H1 (cell line): ENCODE measurements around the gene PPFIA4. TPM values are rescaled to one million over a fixed set of nuclear protein-coding genes. Genes with fewer than 3 reads are reported as not detected.

Experiments used
- CTCF ChIA-PET: fragments of 300-600 bp; sonication (Branson Sonifier 250); formaldehyde crosslinking; loops from one replicate; lab custom pipeline; 2021; ENCODE audit not compliant: partially characterized antibody; lab: Charles Lee
- POLR2A ChIA-PET: fragments of 300-600 bp; sonication (Branson Sonifier 250); formaldehyde crosslinking; loops from one replicate; lab custom pipeline; 2021; ENCODE audit warnings: inconsistent platforms; ENCODE audit not compliant: partially characterized antibody; lab: Charles Lee
- DNase-seq, 2 experiments: peaks; one replicate each; pipeline versions ENCODE4 v3.0.0 to v3.0.0-alpha.2; 2010 to 2022; ENCODE audit warnings: low spot score in 2 of 2, low read depth in 1 of 2, mixed read lengths in 1 of 2
- FAIRE-seq: peaks from 2 replicates; lab custom pipeline; 2011; peaks lifted over from hg19 to GRCh38; lab: Jason Lieb, UNC
- H2AFZ ChIP-seq: 2 replicates; pipeline ENCODE4 v1.8.1; 2012; ENCODE audit warnings: low read length, inconsistent platforms
- H2AK5ac ChIP-seq: 2 replicates; pipeline ENCODE4 v1.6.1; 2013; ENCODE audit warnings: low read depth, low read length
- H2BK120ac ChIP-seq: replicated peaks from 2 replicates; pipeline ENCODE3; 2013; ENCODE audit warnings: low read depth, low read length, inconsistent platforms
- H2BK12ac ChIP-seq: 2 replicates; pipeline ENCODE4 v1.6.1; 2013; ENCODE audit warnings: low read depth, low read length
- H2BK15ac ChIP-seq: 2 replicates; pipeline ENCODE4 v1.6.1; 2013; ENCODE audit warnings: low read length
- H2BK20ac ChIP-seq: 2 replicates; pipeline ENCODE4 v1.6.1; 2013; ENCODE audit warnings: low read length
- H2BK5ac ChIP-seq: 2 replicates; pipeline ENCODE4 v1.6.1; 2013; ENCODE audit warnings: low read depth, low read length
- H3K14ac ChIP-seq: 2 replicates; pipeline ENCODE4 v1.6.1; 2013; ENCODE audit warnings: inconsistent platforms; ENCODE audit not compliant: insufficient read length
- H3K18ac ChIP-seq: 2 replicates; pipeline ENCODE4 v1.6.1; 2013; ENCODE audit warnings: low read length; ENCODE audit errors: extremely low read depth
- H3K23ac ChIP-seq: 2 replicates; pipeline ENCODE4 v1.6.1; 2013; ENCODE audit warnings: inconsistent platforms; ENCODE audit not compliant: insufficient read length
- H3K23me2 ChIP-seq: 2 replicates; pipeline ENCODE4 v1.6.1; 2013; ENCODE audit warnings: low read depth, low read length
- H3K27ac ChIP-seq: 2 replicates; pipeline ENCODE4 v1.6.1; 2011; ENCODE audit warnings: low read depth, low read length, inconsistent platforms
- H3K27me3 ChIP-seq, 4 experiments: replicated peaks in 1 of 4; 1 replicate in 1 of 4; 2 replicates in 3 of 4; pipeline versions ENCODE4 v1.6.1 to v1.8.1; 2011 to 2013; ENCODE audit warnings: low read length in 3 of 4, mild to moderate bottlenecking in 3 of 4, inconsistent platforms in 2 of 4, mixed read lengths in 2 of 4, moderate library complexity in 1 of 4; ENCODE audit not compliant: control insufficient read depth in 3 of 4, insufficient read depth in 3 of 4; ENCODE audit errors: extremely low read depth in 1 of 4
- H3K36me3 ChIP-seq, 4 experiments: 2 replicates each; pipeline versions ENCODE4 v1.6.1 to v1.8.1; 2011 to 2013; ENCODE audit warnings: mild to moderate bottlenecking in 4 of 4, low read length in 3 of 4, moderate library complexity in 2 of 4, control low read depth in 1 of 4, inconsistent platforms in 1 of 4; ENCODE audit not compliant: insufficient read depth in 4 of 4, control insufficient read depth in 2 of 4
- H3K4ac ChIP-seq: replicated peaks from 2 replicates; pipeline ENCODE3; 2013; ENCODE audit warnings: low read length, low read depth, mixed read lengths, inconsistent platforms; ENCODE audit not compliant: insufficient read length
- H3K4me1 ChIP-seq, 4 experiments: replicated peaks in 1 of 4; 1 replicate in 1 of 4; 2 replicates in 3 of 4; pipeline versions ENCODE4 v1.6.1 to v1.8.1; 2011 to 2013; ENCODE audit warnings: low read length in 3 of 4, inconsistent platforms in 2 of 4, mixed read lengths in 1 of 4; ENCODE audit not compliant: insufficient read depth in 4 of 4, control insufficient read depth in 3 of 4
- H3K4me2 ChIP-seq, 2 experiments: 2 replicates each; pipeline versions ENCODE4 v1.6.1 to v1.8.1; 2011 to 2013; ENCODE audit warnings: low read depth in 2 of 2, low read length in 2 of 2, control low read depth in 1 of 2, inconsistent platforms in 1 of 2, mild to moderate bottlenecking in 1 of 2; ENCODE audit not compliant: insufficient read depth in 1 of 2
- H3K4me3 ChIP-seq, 4 experiments: fragments of 200-600, 300-600 bp in 1 of 4; sonication (generic), shearing (Covaris generic), sonication (Bioruptor Twin) in 1 of 4; 2 replicates each; pipeline versions ENCODE4 v1.5.1 to v1.8.1; 2011 to 2016; ENCODE audit warnings: low read length in 4 of 4, low read depth in 3 of 4, control low read depth in 2 of 4, inconsistent platforms in 2 of 4, mild to moderate bottlenecking in 2 of 4, mixed read lengths in 1 of 4, moderate library complexity in 1 of 4; ENCODE audit not compliant: insufficient read depth in 2 of 4; ENCODE audit errors: extremely low read depth in 1 of 4
- H3K56ac ChIP-seq: replicated peaks from 2 replicates; pipeline ENCODE3; 2013; ENCODE audit warnings: low read depth, mild to moderate bottlenecking, mixed read lengths, low read length, inconsistent platforms; ENCODE audit not compliant: insufficient read length
- H3K79me1 ChIP-seq: 2 replicates; pipeline ENCODE4 v1.6.1; 2013; ENCODE audit warnings: low read depth, low read length, control low read depth
- H3K79me2 ChIP-seq, 2 experiments: 2 replicates each; pipeline versions ENCODE4 v1.6.1 to v1.8.1; 2012 to 2013; ENCODE audit warnings: low read length in 2 of 2, mild to moderate bottlenecking in 2 of 2, inconsistent platforms in 1 of 2; ENCODE audit not compliant: insufficient read depth in 2 of 2, control insufficient read depth in 1 of 2
- H3K9ac ChIP-seq, 4 experiments: replicated peaks in 1 of 4; 1 replicate in 1 of 4; 2 replicates in 3 of 4; pipeline versions ENCODE4 v1.6.1 to v1.8.1; 2011 to 2013; ENCODE audit warnings: low read depth in 3 of 4, low read length in 3 of 4, control low read depth in 2 of 4, mild to moderate bottlenecking in 2 of 4, moderate library complexity in 2 of 4, inconsistent platforms in 1 of 4; ENCODE audit errors: extremely low read depth in 1 of 4
- H3K9me3 ChIP-seq, 2 experiments: 2 replicates each; pipeline versions ENCODE4 v1.6.1 to v1.8.1; 2012 to 2013; ENCODE audit warnings: mild to moderate bottlenecking in 2 of 2, moderate library complexity in 2 of 2, control low read depth in 1 of 2, inconsistent platforms in 1 of 2, low read depth in 1 of 2, low read length in 1 of 2, mixed read lengths in 1 of 2; ENCODE audit not compliant: insufficient read depth in 2 of 2
- H4K20me1 ChIP-seq, 2 experiments: replicated peaks in 1 of 2; 2 replicates each; pipeline versions ENCODE3 to v1.8.1; 2011 to 2013; ENCODE audit warnings: inconsistent platforms in 2 of 2, low read length in 2 of 2, mild to moderate bottlenecking in 1 of 2; ENCODE audit not compliant: insufficient read depth in 2 of 2, control insufficient read depth in 1 of 2
- H4K5ac ChIP-seq: 2 replicates; pipeline ENCODE4 v1.6.1; 2013; ENCODE audit warnings: low read length, low read depth, mixed read lengths, inconsistent platforms; ENCODE audit not compliant: insufficient read length
- H4K8ac ChIP-seq: 2 replicates; pipeline ENCODE4 v1.8.0; 2013; ENCODE audit warnings: mild to moderate bottlenecking, moderate library complexity, low read length, inconsistent platforms; ENCODE audit not compliant: insufficient read depth; ENCODE audit errors: extremely low read depth
- H4K91ac ChIP-seq: replicated peaks from 2 replicates; pipeline ENCODE3; 2013; ENCODE audit warnings: low read length, mixed read lengths, inconsistent platforms; ENCODE audit not compliant: insufficient read length
- BACH1 ChIP-seq: IDR thresholded peaks from 2 replicates; pipeline ENCODE4 v1.6.1; 2012; ENCODE audit warnings: low read length, improper control_type of control experiment
- CBX8 ChIP-seq: fragments of 300-800, 300-1000 bp; sonication (generic); IDR thresholded peaks from 2 replicates; pipeline ENCODE4 v1.7.1; 2016; ENCODE audit warnings: low read depth, low read length, borderline replicate concordance
- JUND ChIP-seq: IDR thresholded peaks from 2 replicates; pipeline ENCODE4 v1.6.1; 2011; ENCODE audit warnings: mild to moderate bottlenecking, improper control_type of control experiment, low read length
- WGBS, 2 experiments: shearing (Covaris generic) in 1 of 2; methylation state at CpG; one replicate each; pipeline versions ENCODE4 v1.1.6 to v1.1.7; 2013 to 2015; ENCODE audit warnings: low lambda C conversion rate in 2 of 2, mixed read lengths in 2 of 2, inconsistent platforms in 1 of 2, low coverage in 1 of 2, missing lambda C conversion rate in 1 of 2; ENCODE audit not compliant: insufficient replicate concordance in 2 of 2, insufficient coverage in 1 of 2, insufficient read length in 1 of 2; ENCODE audit errors: extremely low coverage in 1 of 2, missing lambda C conversion rate in 1 of 2; 5-methylcytosine and 5-hydroxymethylcytosine counted together
- polyA plus RNA-seq, 7 experiments: library from polyadenylated mRNA; depleted of rRNA in 3 of 7; stranded (reverse) in 5 of 7; unstranded in 2 of 7; fragments of >200 nt in 5 of 7; fragments of 200-250 nt in 2 of 7; gene quantifications; 1 replicate in 5 of 7; 2 replicates in 1 of 7; 4 replicates in 1 of 7; pipeline versions ENCODE4 v1.2.1 to v1.2.3, GENCODE V29; 2011 to 2013; ENCODE audit warnings: missing spikeins in 2 of 7, mixed read lengths in 2 of 7
- total RNA-seq: library from RNA; stranded (reverse); fragmentation: NEBNext Ultra II Directional; extraction: Animal tissue kit (Norgen Biotek cat#: 25700); gene quantifications from 2 replicates; pipeline ENCODE4 v1.2.1, GENCODE V29; 2021

PPFIA4 gene
- total and polyA plus RNA-seq, 2 of the 8 experiments (the other 6 are each of a cell fraction or from before 2014, with no cell fraction given), result 9.0 to 9.9 TPM

DNA sequence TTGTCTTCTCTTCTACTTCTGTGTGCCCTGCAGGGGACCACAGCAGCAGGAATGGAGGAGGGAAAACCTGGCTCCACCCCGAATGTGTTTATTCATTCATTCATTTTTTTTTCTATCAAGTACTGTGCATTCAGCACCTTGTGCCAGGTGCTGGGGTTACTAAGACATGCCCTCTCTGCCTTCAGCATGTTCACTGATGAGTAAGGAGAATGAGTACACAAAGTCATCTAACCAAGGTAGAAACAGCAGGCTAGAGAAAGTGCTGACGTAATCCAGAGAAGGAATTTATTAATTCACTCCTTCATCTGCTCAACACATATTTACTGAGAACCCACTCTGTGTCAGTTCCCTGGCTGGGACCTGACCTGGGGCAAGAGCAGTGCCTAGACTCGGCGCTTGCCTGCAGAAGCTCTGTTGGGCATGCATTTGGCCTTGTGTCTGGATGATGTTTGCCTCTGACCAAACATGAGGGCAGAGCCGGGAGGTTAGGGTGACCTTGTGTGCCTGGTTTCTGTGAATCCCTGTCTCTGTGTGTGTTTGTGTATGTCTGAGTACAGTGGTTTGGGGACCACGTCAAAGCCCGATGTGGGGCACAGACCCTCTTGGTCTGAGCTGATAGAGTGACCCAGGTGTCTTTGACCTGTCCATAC is 62.8 kb downstream of the PPFIA4 start:
- Histone ChIP-seq H4K91ac (no peak overlapping the region), H3K18ac (no peak overlapping the region), H2AFZ (no peak overlapping the region), H4K20me1 (no peaks in the 10 kb centered on the region), H4K5ac (no peak overlapping the region), H2BK20ac (0 out of 2 replicates have a peak overlapping the region, but pooled peaks have one; percentile 84), H2BK15ac (no peak overlapping the region), H3K9me3 (no peaks in the 10 kb centered on the region), H3K9ac (no peak overlapping the region), H3K23ac (no peak overlapping the region), H3K4me1 (peaks cover 0 to 3% (median 0%) of the 10 kb centered on the region in 4 experiments; a peak in 1 of 7 replicates), H2BK12ac (no peak overlapping the region; the same call in 1 of the 2 replicates), H3K27me3 (0 out of 7 replicates have a peak, but pooled peaks cover 0 to 2% (median 0%) of the 10 kb centered on the region in 4 experiments), H3K4me3 (no peak overlapping the region), H3K4ac (no peak overlapping the region), H3K56ac (no peak overlapping the region), H3K36me3 (no peaks in the 10 kb centered on the region), H3K23me2 (peaks cover 1% of the 10 kb centered on the region; the same call in 1 of the 2 replicates), H3K27ac (no peak overlapping the region), H3K14ac (no peak overlapping the region), H4K8ac (no peak overlapping the region; the same call in 1 of the 2 replicates), H3K4me2 (no peak overlapping the region), H3K79me1 (no peaks in the 10 kb centered on the region), H2AK5ac (no peak overlapping the region), H2BK120ac (no peak overlapping the region), H2BK5ac (no peak overlapping the region), H3K79me2 (no peaks in the 10 kb centered on the region)
- WGBS, 2 experiments, result 90% methylated on average over 5 of the region's 7 CpGs; no CpG with 5 or more reads in 1 of the 2 experiments
- POLR2A ChIA-PET, result no interaction called here
- DNase-seq (peak in 1 of 2 experiments; percentile 35), FAIRE-seq (no peak)
- TF ChIP-seq JUND (no peak), BACH1 (no peak), CBX8 (no peak)
- CTCF ChIA-PET, result interaction anchor here (0.5 to 16.4 kb wide), 12 partner anchors 8 to 1571 kb away, joined by 3 to 275 read pairs (median 4); partner anchors contain the start of gene ADORA1
